ENCODE results near the gene RPL3. TPM values are rescaled to one million over a fixed set of nuclear protein-coding genes. Genes with fewer than 3 reads are reported as not detected.
A peak's percentile ranks its signal among the peaks of the same experiment; 100 is the strongest.
"Not testable (repeated sequence)": the region's sequence is repeated elsewhere in the genome, so short reads cannot be mapped to it uniquely, and the experiment has no call there.

Gene RPL3
- total RNA-seq, 1 donor from 2014 or later: 8,485 TPM

DNA sequence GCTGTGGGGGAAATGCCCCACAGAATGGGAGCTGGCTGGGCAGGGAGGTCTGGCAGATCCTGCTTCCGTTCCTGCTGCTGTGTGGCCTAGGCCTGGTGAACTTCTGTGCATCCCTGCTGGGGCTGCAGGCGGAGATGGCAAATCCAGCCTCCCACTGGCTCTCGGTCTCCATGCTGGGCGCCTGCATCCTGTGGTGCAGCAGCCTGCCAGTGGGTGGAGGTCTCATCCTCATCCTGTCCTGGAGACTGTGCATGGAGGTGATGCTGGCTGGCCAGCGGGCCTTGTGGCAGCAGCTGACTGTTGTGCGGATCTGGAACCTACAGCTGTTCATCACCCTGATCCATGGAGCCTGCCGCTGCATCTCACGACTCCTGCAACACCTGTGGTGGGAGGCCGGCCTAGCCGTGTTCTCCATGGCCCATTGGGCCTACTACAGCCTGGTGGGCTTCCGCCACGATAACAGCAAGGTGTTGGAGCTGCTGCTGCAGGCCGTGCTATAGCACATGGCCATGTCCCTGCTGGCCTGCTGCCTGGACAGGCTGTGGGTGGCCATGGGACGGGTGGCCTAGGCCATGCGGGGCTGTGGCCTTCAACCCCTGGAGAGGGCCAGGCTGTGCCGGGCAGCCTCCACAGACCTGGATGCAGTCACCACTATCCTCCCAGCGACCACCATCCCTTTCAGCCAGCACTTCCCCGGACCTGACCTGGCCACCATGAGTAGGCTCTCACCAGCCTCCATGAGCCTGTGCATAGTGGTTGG is 8.8 kb upstream of the RPL3 start:
- no peaks in the 10 kb centered on the region for H3K27me3 ChIP-seq (ENCODE audit: control insufficient read depth, insufficient read depth, low read length)
- no peaks in the 10 kb centered on the region for H3K36me3 ChIP-seq (ENCODE audit: control insufficient read depth, insufficient read depth, low read length)
- H3K4me3 ChIP-seq (ENCODE audit: low read depth, low read length): no peak overlapping the region
- TF ChIP-seq CTCF (IDR thresholded peaks at IDR 0.05; ENCODE audit: insufficient read depth, low read length, severe bottlenecking): no peak
- no peak for DNase-seq (ENCODE audit: low read depth)
- FAIRE-seq: no peak

DNA sequence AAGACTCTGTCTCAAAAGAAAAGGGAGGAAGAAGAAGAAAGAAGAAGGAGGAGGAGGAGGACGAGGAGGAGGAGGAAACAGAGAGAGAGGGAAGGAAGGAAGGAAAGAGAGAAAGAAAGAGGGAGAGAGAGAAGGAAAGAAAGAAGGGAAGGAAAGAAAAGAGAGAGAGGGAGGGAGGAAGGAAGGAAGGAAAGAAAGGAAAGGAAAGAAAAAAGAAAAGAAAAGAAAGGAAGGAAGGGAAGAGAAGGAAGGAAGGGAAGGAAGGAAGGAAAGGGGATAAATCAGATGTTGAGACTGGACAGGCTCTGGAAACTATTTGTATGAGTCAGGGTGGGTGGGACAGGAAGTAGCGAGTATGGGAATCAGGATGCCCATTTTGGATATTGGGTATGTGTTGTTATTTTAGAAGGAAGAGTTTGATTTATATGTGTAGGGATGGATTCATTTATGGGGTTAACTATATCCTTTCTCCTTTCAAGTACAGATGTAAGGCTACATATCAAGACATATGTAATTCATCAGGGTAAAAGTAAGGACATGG is 6.0 kb upstream of the RPL3 start:
- FAIRE-seq: no peak
- TF ChIP-seq CTCF (IDR thresholded peaks at IDR 0.05; ENCODE audit: insufficient read depth, low read length, severe bottlenecking): no peak
- peak; percentile 27 for DNase-seq (ENCODE audit: low read depth)

DNA sequence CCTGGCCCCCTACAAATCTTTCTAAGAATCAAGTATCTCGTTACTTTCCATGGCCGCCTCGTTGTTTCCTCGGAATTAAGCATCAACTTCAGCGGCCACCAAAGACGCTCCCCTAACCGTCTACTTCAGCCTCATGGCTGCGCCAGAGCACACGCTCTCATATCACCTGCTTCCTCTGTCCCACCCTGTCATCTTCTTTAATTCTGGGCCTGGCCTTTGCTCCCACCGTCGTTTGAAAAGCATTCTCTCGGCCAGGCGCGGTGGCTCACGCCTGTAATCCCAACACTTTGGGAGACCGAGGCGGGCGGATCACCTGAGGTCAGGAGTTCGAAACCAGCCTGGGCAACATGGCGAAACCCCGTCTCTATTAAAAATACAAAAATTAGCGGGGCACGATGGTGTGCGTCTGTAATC is 1.2 kb upstream of the RPL3 start:
- H3K36me3 ChIP-seq (ENCODE audit: control insufficient read depth, insufficient read depth, low read length): peaks cover 21% of the 10 kb centered on the region
- not testable (repeated sequence) for H3K27me3 ChIP-seq (ENCODE audit: control insufficient read depth, insufficient read depth, low read length); FAIRE-seq; H3K4me3 ChIP-seq (ENCODE audit: low read depth, low read length); DNase-seq (ENCODE audit: low read depth)

More for the DNA sequence above, 6.0 kb upstream of the RPL3 start:
- Histone ChIP-seq H3K4me3 (ENCODE audit: low read depth, low read length) (no peak overlapping the region), H3K36me3 (ENCODE audit: control insufficient read depth, insufficient read depth, low read length) (no peaks in the 10 kb centered on the region), H3K27me3 (ENCODE audit: control insufficient read depth, insufficient read depth, low read length) (no peaks in the 10 kb centered on the region)

DNA sequence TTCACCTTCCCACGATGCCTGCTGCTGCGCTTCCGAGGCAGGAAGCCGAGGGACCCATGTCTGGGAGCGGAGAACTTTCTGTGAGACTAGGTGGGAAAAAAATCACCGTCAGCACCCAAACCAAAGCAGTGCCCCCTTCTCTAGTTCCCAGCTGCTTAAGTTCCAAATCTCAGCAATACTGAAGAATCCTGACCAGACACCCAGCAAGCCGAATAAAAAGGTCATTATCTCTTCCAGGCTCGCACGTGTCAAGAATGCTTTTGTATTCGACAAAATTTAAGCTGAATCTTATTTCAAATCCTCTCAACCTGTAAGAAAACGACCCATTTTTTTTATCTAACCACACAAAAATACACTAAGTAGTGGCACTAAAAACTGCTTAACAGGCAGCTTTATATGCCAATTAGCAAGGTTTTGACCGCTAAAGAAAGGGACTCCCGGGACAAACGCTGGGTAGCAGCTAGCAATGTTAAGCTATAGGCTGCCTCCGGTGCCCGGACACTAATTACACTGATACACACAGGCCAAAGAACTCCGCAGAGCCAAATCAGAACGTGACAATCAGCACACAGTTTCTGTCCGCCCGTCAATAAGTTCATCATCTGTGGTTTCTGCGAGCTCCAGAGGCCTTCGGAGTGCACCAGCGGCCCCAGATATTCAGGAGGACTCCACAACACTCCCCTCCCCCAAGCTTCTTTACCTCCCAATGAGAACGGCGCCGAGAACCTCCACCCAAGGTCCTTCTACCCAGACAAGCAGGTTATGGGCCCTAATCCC is 728 bp downstream of the RPL3 start:
- FAIRE-seq: no peak
- DNase-seq (ENCODE audit: low read depth): no peak
- TF ChIP-seq CTCF (IDR thresholded peaks at IDR 0.05; ENCODE audit: insufficient read depth, low read length, severe bottlenecking): no peak
- Histone ChIP-seq H3K27me3 (ENCODE audit: control insufficient read depth, insufficient read depth, low read length) (no peaks in the 10 kb centered on the region), H3K36me3 (ENCODE audit: control insufficient read depth, insufficient read depth, low read length) (peaks cover 41% of the 10 kb centered on the region), H3K4me3 (ENCODE audit: low read depth, low read length) (peak overlapping the region; percentile 53)

GRCh38 chr22:39317775-39318506 is 1.5 kb downstream of the RPL3 start:
- TF ChIP-seq CTCF (IDR thresholded peaks at IDR 0.05; ENCODE audit: insufficient read depth, low read length, severe bottlenecking): no peak
- DNase-seq (ENCODE audit: low read depth): peak; percentile 50
- H3K4me3 ChIP-seq (ENCODE audit: low read depth, low read length): peak overlapping the region; percentile 53
- no peaks in the 10 kb centered on the region for H3K27me3 ChIP-seq (ENCODE audit: control insufficient read depth, insufficient read depth, low read length)
- peaks cover 46% of the 10 kb centered on the region for H3K36me3 ChIP-seq (ENCODE audit: control insufficient read depth, insufficient read depth, low read length)
- FAIRE-seq: no peak

All from bronchial epithelial cell (primary cell).